Measurements from ENCODE around the gene NSFL1C.

The NSFL1C gene

DNA sequence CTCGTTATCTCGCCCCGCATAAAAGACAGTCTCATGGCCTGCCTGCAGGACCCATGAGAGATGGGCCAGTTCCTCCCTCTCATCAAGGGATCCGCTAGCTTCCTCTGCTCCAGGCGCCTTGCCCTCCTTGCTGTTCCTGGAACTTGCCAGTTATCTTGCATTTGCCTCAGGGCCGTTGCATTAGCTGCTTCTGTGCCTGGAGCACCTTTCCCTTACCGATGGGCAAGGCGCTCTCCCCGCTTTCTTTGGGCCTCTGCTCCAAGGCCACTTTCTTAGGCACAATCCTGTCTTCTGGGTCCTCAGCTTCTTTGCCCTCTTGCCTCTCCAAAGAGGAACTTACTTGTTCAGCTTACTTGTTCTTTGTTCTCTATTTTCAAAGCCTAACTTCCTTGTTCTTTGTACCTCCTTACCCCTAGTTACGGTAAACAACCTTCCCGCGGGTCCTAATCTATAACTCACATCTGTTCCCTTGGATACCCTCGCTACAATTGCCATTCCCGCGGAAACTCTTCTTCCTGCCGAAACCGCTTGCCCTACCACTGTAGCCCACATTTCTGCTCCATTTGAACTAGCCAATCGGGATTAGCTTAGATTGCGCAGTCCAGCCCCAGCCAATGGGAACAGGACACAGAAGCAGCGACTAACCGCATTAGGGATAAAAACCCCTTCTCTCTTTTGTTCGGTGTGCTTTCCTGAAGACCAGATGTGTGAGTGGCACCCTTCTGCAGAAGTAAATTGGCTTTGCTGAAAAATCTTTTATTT lies 887 bp upstream of the NSFL1C start:
- H3K27ac ChIP-seq = peak overlapping the region; percentile 89
- TF ChIP-seq, protein P1, sequence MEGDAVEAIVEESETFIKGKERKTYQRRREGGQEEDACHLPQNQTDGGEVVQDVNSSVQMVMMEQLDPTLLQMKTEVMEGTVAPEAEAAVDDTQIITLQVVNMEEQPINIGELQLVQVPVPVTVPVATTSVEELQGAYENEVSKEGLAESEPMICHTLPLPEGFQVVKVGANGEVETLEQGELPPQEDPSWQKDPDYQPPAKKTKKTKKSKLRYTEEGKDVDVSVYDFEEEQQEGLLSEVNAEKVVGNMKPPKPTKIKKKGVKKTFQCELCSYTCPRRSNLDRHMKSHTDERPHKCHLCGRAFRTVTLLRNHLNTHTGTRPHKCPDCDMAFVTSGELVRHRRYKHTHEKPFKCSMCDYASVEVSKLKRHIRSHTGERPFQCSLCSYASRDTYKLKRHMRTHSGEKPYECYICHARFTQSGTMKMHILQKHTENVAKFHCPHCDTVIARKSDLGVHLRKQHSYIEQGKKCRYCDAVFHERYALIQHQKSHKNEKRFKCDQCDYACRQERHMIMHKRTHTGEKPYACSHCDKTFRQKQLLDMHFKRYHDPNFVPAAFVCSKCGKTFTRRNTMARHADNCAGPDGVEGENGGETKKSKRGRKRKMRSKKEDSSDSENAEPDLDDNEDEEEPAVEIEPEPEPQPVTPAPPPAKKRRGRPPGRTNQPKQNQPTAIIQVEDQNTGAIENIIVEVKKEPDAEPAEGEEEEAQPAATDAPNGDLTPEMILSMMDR (conservative IDR thresholded peaks at IDR 0.05) = no peak

DNA sequence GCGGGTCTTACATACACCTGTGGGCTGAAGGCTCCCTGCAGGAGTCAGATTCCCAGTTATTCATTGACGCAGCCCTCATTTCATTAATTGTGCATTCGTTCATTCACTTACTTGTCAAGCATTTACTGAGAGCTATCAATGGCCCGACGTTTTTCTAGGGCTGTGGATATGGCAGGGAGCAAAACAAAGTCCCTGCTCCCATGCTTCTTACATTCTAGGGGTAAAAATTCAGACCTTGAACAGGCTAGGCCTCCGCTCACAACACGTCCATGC lies 369 bp upstream of the NSFL1C start:
- peak overlapping the region; percentile 89 for H3K27ac ChIP-seq
- TF ChIP-seq, protein P1 (conservative IDR thresholded peaks at IDR 0.05) = peak; percentile 2; the same call in 1 of the 2 replicates

DNA sequence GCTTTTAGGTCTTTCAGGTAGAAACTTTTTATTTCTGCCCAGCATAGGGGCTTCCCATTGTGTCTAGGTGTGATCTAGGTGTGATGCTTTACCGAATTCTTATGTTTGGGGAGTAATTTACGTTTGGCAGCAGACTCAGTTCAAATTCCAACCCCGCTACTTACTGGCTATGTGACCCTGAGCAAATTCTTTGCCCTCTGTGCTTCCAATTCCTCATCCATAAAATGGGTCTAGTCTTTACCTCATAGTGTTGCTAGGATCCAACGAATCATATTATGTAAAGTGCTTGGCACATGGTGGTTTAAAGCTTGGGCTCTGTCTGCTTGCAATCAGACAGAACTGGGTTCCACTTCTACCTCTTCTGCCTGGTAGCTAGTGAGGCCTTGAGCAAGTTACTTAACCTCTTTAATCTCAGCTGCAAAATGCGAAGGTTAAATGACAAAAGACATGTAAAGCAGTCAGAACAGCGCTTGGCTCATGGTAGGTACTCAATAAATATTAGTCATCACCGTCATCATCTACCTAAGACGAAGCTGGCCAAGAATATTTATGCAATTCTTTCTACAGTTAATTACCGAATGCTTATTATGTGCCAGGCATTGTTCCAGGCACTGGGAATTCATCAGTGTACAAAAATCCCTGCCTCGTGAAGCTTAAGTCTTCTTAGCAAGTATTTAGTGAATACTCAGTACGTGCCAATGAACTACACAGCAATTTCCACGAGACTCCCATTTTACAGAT lies 1.0 kb downstream of the NSFL1C start:
- H3K27ac ChIP-seq = peak overlapping the region; percentile 89
- TF ChIP-seq, protein P1 (conservative IDR thresholded peaks at IDR 0.05) = no peak

DNA sequence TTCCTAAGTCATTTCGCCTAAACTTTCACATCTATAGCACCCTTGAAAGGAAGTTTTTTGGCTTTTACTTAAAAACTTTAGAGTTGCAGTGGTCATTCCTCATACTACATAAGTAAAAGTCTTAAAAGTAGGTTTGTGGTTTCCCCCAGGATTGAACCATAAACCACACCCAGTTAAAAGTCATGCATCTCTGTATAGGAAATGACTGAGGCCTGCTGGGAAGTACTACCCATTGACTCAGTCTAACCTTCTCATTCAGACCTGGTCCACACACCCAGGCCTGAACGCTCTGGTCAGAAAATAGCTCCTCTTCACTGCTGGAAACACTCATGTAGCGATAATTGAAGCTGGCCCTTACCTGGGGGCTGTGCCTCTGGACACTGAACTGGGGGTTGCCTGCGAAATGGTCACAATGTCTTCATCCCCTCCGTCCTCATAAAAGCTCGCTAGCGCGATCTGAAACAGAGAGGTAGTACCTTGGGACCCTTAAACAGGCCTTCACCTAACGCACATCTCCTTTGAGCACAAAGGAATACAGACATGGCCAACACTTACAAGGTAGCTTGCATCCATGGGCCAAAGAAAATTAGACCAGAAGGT lies 2.6 kb downstream of the NSFL1C start:
- TF ChIP-seq, protein P1 (conservative IDR thresholded peaks at IDR 0.05) = no peak
- no peak overlapping the region for H3K27ac ChIP-seq

DNA sequence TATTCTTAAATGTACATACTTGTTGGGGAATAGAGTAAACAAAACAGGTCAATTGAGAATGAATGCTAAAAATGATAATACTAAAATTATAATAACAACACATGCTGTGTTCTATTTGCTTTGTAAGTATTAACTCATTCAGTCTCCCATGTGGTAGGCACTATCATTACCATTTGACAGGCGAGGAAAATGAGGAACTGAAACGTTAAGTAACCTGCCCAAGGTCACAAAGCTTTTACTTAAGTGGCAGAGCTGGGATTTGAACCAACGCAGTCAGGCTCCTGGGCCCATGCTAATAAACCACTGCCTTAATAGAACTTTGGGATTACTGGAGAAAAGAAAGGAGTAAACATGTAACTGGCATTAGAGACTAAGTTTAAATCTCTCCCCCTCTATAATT lies 3.8 kb downstream of the NSFL1C start:
- no peak overlapping the region for H3K27ac ChIP-seq

DNA sequence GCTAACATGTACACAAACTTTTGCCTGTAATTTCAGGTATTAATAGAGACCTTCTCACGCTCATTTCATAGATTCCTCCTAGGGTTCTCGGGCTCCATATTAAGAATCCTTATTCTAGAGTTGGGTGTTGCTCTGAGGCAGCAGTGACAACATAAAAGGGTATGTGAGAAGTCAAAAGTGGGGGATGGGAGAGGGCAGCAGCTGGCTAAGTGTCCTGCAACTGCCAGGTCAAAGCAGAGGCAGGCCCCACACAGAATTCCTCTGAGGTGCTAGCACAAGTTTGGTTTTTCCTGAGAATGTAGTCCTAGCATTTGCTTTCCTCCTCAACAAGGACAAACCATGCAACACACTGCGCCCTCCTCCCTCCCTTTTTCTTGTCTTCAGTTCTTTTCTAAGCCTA lies 4.6 kb downstream of the NSFL1C start:
- TF ChIP-seq, protein P1 (conservative IDR thresholded peaks at IDR 0.05) = no peak
- H3K27ac ChIP-seq = no peak overlapping the region

More for the DNA sequence above, 3.8 kb downstream of the NSFL1C start:
- TF ChIP-seq, protein P1 (conservative IDR thresholded peaks at IDR 0.05) = no peak

DNA sequence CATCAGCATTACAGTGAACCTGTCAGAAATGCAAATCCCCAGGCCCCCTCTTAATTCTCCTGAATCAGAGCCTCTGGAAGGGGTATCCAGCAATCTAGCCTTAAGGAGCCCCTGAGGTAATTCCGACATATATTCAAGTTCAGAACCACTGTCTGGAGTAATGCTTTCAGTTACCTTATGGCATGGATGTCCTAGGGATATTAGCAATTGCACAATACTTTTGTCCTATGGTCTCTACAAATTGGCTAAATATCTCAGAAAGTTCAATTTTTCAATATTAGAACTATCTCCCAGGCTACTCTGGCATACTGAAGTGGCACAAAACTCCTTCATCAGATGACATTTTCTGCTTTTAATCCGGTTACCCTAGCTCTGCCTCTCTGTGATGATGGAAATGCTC lies 6.4 kb downstream of the NSFL1C start:
- TF ChIP-seq, protein P1 (conservative IDR thresholded peaks at IDR 0.05) = no peak

More for the DNA sequence above, 6.4 kb downstream of the NSFL1C start:
- no peak overlapping the region for H3K27ac ChIP-seq

Data from VCaP (cell line).